HepG2 (cell line): ENCODE measurements around the gene RPUSD2. TPM values are rescaled to one million over a fixed set of nuclear protein-coding genes. Genes with fewer than 3 reads are reported as not detected.

Experiments
- EP300 ChIP-seq, 3 experiments: sonication (generic) in 1 of 3; formaldehyde crosslinking in 1 of 3; IDR thresholded peaks; 2 replicates each; pipeline versions ENCODE4 v1.5.1 to v1.6.1; 2011 to 2020; ENCODE audit warnings: low read depth in 2 of 3, low read length in 2 of 3, borderline replicate concordance in 1 of 3, improper control_type of control experiment in 1 of 3, mild to moderate bottlenecking in 1 of 3, missing genetic modification reagents in 1 of 3, moderate library complexity in 1 of 3
- FOXO1 ChIP-seq: sonication (generic); formaldehyde crosslinking; IDR thresholded peaks from 2 replicates; pipeline ENCODE4 v1.4.0; 2020; ENCODE audit warnings: missing genetic modification reagents
- GABPB1 ChIP-seq: IDR thresholded peaks from 2 replicates; pipeline ENCODE4 v1.6.1; 2016; ENCODE audit warnings: mild to moderate bottlenecking, missing genetic modification reagents, moderate library complexity, missing compliant biosample characterization
- GPN1 ChIP-seq: sonication (generic); formaldehyde crosslinking; IDR thresholded peaks from 2 replicates; pipeline ENCODE4 v1.5.1; 2020; ENCODE audit warnings: missing genetic modification reagents, borderline replicate concordance
- MIXL1 ChIP-seq: IDR thresholded peaks from 2 replicates; pipeline ENCODE4 v1.6.1; 2016
- TEAD2 ChIP-seq: sonication (generic); formaldehyde crosslinking; IDR thresholded peaks from 2 replicates; pipeline ENCODE4 v1.9.0; 2021; ENCODE audit warnings: missing genetic modification reagents
- ZNF24 ChIP-seq: fragments of 450-650 bp; IDR thresholded peaks from 2 replicates; pipeline ENCODE4 v1.6.1; 2017; ENCODE audit warnings: antibody characterized with exemption, mild to moderate bottlenecking
- ZNF432 ChIP-seq: sonication (generic); formaldehyde crosslinking; IDR thresholded peaks from 2 replicates; pipeline ENCODE4 v1.5.0; 2020; ENCODE audit warnings: missing genetic modification reagents, mild to moderate bottlenecking, borderline replicate concordance
- polyA plus RNA-seq, 8 experiments: library from polyadenylated mRNA; depleted of rRNA in 3 of 8; stranded (reverse) in 7 of 8; unstranded in 1 of 8; fragments of >200 nt; fragmentation: Illumina TruSeq in 4 of 8; extraction: Trizol in 4 of 8; gene quantifications; 2 replicates each; pipeline versions ENCODE4 v1.2.1 to v1.2.3, GENCODE V29; 2011 to 2016; ENCODE audit warnings: low read depth in 4 of 8, missing spikeins in 1 of 8, mixed read lengths in 1 of 8; ENCODE audit not compliant: insufficient read depth in 1 of 8
- total RNA-seq, 5 experiments: library from RNA; depleted of rRNA; stranded (reverse); fragments of >200 nt; fragmentation: Illumina TruSeq; extraction: Trizol; gene quantifications; 2 replicates each; pipeline ENCODE4 v1.2.3, GENCODE V29; 2016; ENCODE audit warnings: low read depth in 1 of 5
- TF ChIP-seq, protein P1 (sequence below): IDR thresholded peaks from 2 replicates; pipeline ENCODE4 v1.6.1; 2016; ENCODE audit warnings: missing genetic modification reagents, missing compliant biosample characterization
- TF ChIP-seq, protein P2 (sequence below): sonication (generic); formaldehyde crosslinking; IDR thresholded peaks from 2 replicates; pipeline ENCODE4 v1.8.0; 2022; ENCODE audit warnings: mild to moderate bottlenecking, missing genetic modification reagents, borderline replicate concordance
- TF ChIP-seq, protein P3 (sequence below): sonication (generic); formaldehyde crosslinking; IDR thresholded peaks from 2 replicates; pipeline ENCODE4 v1.5.0; 2020; ENCODE audit warnings: missing genetic modification reagents
- TF ChIP-seq, protein P4 (sequence below): sonication (generic); formaldehyde crosslinking; IDR thresholded peaks from 2 replicates; pipeline ENCODE4 v1.4.0; 2020; ENCODE audit warnings: missing genetic modification reagents, borderline replicate concordance
- TF ChIP-seq, protein P5 (sequence below): sonication (generic); formaldehyde crosslinking; IDR thresholded peaks from 2 replicates; pipeline ENCODE4 v1.8.1; 2023; ENCODE audit warnings: missing genetic modification reagents, inconsistent platforms, borderline replicate concordance
- TF ChIP-seq, protein P6 (sequence below): IDR thresholded peaks from 2 replicates; pipeline ENCODE4 v1.6.1; 2016; ENCODE audit warnings: low read depth, missing genetic modification reagents, missing compliant biosample characterization

The RPUSD2 gene
- total and polyA plus RNA-seq, 2 of the 13 experiments (the other 11 are each of a cell fraction or from before 2014, with no cell fraction given), result 8.6 to 14.5 TPM

DNA sequence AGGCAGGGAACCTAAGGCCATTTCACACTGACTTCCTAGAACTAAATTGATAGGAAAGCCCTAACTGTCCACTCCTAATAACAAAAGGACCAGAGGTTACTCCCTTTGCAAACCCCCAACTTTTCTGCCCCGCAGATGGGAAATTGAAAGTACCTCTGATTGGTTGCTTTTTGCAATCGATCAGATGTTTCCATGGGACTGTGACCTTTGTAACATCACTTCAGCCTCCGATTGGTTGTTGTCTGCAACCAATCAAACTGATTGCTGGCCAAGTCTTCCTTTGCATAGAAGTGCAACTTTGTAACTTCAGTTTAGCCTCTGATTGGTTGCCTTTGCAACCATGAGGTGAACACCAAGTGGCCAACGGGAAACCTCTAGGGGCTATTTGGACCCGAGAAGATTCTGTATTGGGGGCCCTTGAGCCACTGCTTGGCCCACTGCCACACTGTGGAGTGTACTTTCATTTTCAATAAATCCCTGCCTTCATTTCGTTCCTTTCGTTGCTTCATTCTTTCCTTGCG is 13.7 kb downstream of the RPUSD2 start (continued):
- TF ChIP-seq, protein P1, sequence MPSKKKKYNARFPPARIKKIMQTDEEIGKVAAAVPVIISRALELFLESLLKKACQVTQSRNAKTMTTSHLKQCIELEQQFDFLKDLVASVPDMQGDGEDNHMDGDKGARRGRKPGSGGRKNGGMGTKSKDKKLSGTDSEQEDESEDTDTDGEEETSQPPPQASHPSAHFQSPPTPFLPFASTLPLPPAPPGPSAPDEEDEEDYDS (CRISPR knock-in tag), result peak; percentile 90; the same call in 1 of the 2 replicates
- TF ChIP-seq, protein P2, sequence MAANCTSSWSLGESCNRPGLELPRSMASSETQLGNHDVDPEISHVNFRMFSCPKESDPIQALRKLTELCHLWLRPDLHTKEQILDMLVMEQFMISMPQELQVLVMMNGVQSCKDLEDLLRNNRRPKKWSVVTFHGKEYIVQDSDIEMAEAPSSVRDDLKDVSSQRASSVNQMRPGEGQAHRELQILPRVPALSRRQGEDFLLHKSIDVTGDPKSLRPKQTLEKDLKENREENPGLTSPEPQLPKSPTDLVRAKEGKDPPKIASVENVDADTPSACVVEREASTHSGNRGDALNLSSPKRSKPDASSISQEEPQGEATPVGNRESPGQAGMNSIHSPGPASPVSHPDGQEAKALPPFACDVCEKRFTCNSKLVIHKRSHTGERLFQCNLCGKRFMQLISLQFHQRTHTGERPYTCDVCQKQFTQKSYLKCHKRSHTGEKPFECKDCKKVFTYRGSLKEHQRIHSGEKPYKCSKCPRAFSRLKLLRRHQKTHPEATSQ (CRISPR knock-in tag), result 0 out of 2 replicates have a peak, but pooled peaks have one; percentile 30
- TF ChIP-seq ZNF24 (no peak), GABPB1 (CRISPR knock-in tag) (no peak; the same call in 1 of the 2 replicates), EP300 (IDR thresholded peaks at IDR 0.05; ENCODE audit: low read depth in 2 of 2, low read length in 2 of 2) (peak in 1 of 2 experiments; percentile 50; a peak in 1 of 4 replicates), EP300 (CRISPR knock-in tag; IDR thresholded peaks at IDR 0.05; ENCODE audit: borderline replicate concordance) (no peak), FOXO1 (CRISPR knock-in tag) (no peak), MIXL1 (CRISPR knock-in tag) (0 out of 2 replicates have a peak, but pooled peaks have one; percentile 32), GPN1 (no peak), ZNF432 (CRISPR knock-in tag) (no peak), TEAD2 (CRISPR knock-in tag) (no peak)
- TF ChIP-seq, protein P3, sequence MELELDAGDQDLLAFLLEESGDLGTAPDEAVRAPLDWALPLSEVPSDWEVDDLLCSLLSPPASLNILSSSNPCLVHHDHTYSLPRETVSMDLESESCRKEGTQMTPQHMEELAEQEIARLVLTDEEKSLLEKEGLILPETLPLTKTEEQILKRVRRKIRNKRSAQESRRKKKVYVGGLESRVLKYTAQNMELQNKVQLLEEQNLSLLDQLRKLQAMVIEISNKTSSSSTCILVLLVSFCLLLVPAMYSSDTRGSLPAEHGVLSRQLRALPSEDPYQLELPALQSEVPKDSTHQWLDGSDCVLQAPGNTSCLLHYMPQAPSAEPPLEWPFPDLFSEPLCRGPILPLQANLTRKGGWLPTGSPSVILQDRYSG (CRISPR knock-in tag), result 0 out of 2 replicates have a peak, but pooled peaks have one; percentile 64
- TF ChIP-seq, protein P4, sequence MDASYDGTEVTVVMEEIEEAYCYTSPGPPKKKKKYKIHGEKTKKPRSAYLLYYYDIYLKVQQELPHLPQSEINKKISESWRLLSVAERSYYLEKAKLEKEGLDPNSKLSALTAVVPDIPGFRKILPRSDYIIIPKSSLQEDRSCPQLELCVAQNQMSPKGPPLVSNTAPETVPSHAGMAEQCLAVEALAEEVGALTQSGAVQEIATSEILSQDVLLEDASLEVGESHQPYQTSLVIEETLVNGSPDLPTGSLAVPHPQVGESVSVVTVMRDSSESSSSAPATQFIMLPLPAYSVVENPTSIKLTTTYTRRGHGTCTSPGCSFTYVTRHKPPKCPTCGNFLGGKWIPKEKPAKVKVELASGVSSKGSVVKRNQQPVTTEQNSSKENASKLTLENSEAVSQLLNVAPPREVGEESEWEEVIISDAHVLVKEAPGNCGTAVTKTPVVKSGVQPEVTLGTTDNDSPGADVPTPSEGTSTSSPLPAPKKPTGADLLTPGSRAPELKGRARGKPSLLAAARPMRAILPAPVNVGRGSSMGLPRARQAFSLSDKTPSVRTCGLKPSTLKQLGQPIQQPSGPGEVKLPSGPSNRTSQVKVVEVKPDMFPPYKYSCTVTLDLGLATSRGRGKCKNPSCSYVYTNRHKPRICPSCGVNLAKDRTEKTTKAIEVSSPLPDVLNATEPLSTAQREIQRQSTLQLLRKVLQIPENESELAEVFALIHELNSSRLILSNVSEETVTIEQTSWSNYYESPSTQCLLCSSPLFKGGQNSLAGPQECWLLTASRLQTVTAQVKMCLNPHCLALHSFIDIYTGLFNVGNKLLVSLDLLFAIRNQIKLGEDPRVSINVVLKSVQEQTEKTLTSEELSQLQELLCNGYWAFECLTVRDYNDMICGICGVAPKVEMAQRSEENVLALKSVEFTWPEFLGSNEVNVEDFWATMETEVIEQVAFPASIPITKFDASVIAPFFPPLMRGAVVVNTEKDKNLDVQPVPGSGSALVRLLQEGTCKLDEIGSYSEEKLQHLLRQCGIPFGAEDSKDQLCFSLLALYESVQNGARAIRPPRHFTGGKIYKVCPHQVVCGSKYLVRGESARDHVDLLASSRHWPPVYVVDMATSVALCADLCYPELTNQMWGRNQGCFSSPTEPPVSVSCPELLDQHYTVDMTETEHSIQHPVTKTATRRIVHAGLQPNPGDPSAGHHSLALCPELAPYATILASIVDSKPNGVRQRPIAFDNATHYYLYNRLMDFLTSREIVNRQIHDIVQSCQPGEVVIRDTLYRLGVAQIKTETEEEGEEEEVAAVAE (CRISPR knock-in tag), result peak; percentile 94
- TF ChIP-seq, protein P5, sequence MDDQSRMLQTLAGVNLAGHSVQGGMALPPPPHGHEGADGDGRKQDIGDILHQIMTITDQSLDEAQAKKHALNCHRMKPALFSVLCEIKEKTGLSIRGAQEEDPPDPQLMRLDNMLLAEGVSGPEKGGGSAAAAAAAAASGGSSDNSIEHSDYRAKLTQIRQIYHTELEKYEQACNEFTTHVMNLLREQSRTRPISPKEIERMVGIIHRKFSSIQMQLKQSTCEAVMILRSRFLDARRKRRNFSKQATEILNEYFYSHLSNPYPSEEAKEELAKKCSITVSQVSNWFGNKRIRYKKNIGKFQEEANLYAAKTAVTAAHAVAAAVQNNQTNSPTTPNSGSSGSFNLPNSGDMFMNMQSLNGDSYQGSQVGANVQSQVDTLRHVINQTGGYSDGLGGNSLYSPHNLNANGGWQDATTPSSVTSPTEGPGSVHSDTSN (CRISPR knock-in tag), result no peak
- TF ChIP-seq, protein P6, sequence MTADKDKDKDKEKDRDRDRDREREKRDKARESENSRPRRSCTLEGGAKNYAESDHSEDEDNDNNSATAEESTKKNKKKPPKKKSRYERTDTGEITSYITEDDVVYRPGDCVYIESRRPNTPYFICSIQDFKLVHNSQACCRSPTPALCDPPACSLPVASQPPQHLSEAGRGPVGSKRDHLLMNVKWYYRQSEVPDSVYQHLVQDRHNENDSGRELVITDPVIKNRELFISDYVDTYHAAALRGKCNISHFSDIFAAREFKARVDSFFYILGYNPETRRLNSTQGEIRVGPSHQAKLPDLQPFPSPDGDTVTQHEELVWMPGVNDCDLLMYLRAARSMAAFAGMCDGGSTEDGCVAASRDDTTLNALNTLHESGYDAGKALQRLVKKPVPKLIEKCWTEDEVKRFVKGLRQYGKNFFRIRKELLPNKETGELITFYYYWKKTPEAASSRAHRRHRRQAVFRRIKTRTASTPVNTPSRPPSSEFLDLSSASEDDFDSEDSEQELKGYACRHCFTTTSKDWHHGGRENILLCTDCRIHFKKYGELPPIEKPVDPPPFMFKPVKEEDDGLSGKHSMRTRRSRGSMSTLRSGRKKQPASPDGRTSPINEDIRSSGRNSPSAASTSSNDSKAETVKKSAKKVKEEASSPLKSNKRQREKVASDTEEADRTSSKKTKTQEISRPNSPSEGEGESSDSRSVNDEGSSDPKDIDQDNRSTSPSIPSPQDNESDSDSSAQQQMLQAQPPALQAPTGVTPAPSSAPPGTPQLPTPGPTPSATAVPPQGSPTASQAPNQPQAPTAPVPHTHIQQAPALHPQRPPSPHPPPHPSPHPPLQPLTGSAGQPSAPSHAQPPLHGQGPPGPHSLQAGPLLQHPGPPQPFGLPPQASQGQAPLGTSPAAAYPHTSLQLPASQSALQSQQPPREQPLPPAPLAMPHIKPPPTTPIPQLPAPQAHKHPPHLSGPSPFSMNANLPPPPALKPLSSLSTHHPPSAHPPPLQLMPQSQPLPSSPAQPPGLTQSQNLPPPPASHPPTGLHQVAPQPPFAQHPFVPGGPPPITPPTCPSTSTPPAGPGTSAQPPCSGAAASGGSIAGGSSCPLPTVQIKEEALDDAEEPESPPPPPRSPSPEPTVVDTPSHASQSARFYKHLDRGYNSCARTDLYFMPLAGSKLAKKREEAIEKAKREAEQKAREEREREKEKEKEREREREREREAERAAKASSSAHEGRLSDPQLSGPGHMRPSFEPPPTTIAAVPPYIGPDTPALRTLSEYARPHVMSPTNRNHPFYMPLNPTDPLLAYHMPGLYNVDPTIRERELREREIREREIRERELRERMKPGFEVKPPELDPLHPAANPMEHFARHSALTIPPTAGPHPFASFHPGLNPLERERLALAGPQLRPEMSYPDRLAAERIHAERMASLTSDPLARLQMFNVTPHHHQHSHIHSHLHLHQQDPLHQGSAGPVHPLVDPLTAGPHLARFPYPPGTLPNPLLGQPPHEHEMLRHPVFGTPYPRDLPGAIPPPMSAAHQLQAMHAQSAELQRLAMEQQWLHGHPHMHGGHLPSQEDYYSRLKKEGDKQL (CRISPR knock-in tag), result no peak
